ENCODE measurements around the gene GRK5.
A peak's percentile ranks its signal among the peaks of the same experiment; 100 is the strongest.

The GRK5 gene

GRCh38 chr10:119302591-119303253, 95.4 kb downstream of the GRK5 start:
- no peak for DNase-seq

GRCh38 chr10:119303886-119304285, 96.5 kb downstream of the GRK5 start:
- DNase-seq: no peak

GRCh38 chr10:119304541-119304940, 97.2 kb downstream of the GRK5 start:
- no peak for DNase-seq

- DNase-seq: no peak
Observed at GRCh38 chr10:119305860-119306513, 98.6 kb downstream of the GRK5 start.

GRCh38 chr10:119306514-119306951, 99.2 kb downstream of the GRK5 start:
- peak; percentile 4 for DNase-seq

GRCh38 chr10:119306986-119307392, 99.6 kb downstream of the GRK5 start:
- DNase-seq: no peak

GRCh38 chr10:119308089-119308488, 100.7 kb downstream of the GRK5 start:
- no peak for DNase-seq

GRCh38 chr10:119308551-119309422, 101.4 kb downstream of the GRK5 start:
- DNase-seq: no peak

- DNase-seq: no peak
Observed at GRCh38 chr10:119309423-119309770, 102.0 kb downstream of the GRK5 start.

GRCh38 chr10:119310806-119311205, 103.4 kb downstream of the GRK5 start:
- no peak for DNase-seq

GRCh38 chr10:119312241-119312640, 104.9 kb downstream of the GRK5 start:
- no peak for DNase-seq

GRCh38 chr10:119313024-119313423, 105.7 kb downstream of the GRK5 start:
- no peak for DNase-seq

- no peak for DNase-seq
Observed at GRCh38 chr10:119313644-119314043, 106.3 kb downstream of the GRK5 start.

GRCh38 chr10:119314061-119314460, 106.7 kb downstream of the GRK5 start:
- no peak for DNase-seq

- no peak for DNase-seq
Observed at GRCh38 chr10:119314486-119314885, 107.1 kb downstream of the GRK5 start.

GRCh38 chr10:119315128-119316001, 108.0 kb downstream of the GRK5 start:
- DNase-seq: peak; percentile 17

GRCh38 chr10:119316002-119316358, 108.6 kb downstream of the GRK5 start:
- no peak for DNase-seq

GRCh38 chr10:119316729-119317097, 109.3 kb downstream of the GRK5 start:
- no peak for DNase-seq

GRCh38 chr10:119318411-119319160, 111.2 kb downstream of the GRK5 start:
- no peak for DNase-seq

GRCh38 chr10:119319161-119319919, 112.0 kb downstream of the GRK5 start:
- no peak for DNase-seq

- DNase-seq: no peak
Observed at GRCh38 chr10:119319920-119320258, 112.5 kb downstream of the GRK5 start.

GRCh38 chr10:119320981-119321380, 113.6 kb downstream of the GRK5 start:
- DNase-seq: no peak

Data from COR-L47 (cell line).